IMR-90 (cell line): ENCODE measurements around the gene PAXX.

Experiments used
- CTCF ChIP-seq: conservative IDR thresholded peaks from 2 replicates; pipeline ENCODE4 v1.5.1; 2012; ENCODE audit warnings: mild to moderate bottlenecking, low read depth, low read length, improper control_type of control experiment
- POLR2A ChIP-seq: IDR thresholded peaks from 2 replicates; pipeline ENCODE4 v1.6.1; 2012; ENCODE audit warnings: mild to moderate bottlenecking, low read depth, low read length
- RAD21 ChIP-seq: IDR thresholded peaks from 2 replicates; pipeline ENCODE4 v1.6.1; 2012; ENCODE audit warnings: low read length, improper control_type of control experiment
- USF2 ChIP-seq: fragments of 150-350 bp; IDR thresholded peaks from 2 replicates; pipeline ENCODE4 v1.6.1; 2017; ENCODE audit warnings: mild to moderate bottlenecking, antibody characterized with exemption, low read length, low read depth

DNA sequence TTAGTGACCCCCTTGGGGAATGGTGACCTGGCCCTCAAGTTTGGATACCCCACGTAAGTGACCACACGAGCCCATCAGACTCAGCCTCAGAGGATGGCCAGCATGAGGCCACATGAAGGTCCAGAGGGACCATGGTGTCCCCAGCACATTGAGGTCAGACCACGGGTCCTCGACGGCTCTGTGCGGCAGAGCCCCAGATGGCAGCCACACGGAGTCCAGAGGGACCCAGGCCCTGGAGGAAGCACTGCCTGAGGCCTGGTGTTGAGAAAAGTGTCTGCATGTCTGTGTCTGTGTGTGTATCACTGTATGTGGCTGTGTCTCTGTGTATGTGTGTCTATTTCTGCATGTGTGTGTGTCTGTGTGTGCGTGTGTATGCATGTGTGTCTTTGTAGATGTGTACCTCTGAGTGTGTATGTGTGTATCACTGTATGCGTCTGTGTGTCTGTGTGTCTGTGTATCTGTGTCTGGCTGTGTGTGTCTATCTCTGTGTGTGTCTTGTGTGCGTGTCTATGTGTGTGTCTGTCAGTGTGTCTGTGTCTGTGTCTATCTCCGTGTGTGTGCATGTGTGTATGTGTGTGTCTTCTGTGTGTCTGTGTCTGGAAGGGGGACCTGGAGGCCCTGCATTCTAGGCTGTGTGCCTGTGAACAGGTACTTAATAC, 8.4 kb upstream of the PAXX start:
- no peak for TF ChIP-seq CTCF
- no peak for TF ChIP-seq POLR2A
- no peak for TF ChIP-seq USF2
- no peak for TF ChIP-seq RAD21
